Loucy (cell line): Measurements from ENCODE around the gene ZCWPW1.
"Not testable (repeated sequence)": the region's sequence is repeated elsewhere in the genome, so short reads cannot be mapped to it uniquely, and the experiment has no call there.

ENCODE experiments used
- H2AFZ ChIP-seq: fragments of 200-600 bp; sonication (generic); 2 replicates; pipeline ENCODE4 v1.6.0; 2016; ENCODE audit warnings: antibody characterized with exemption, mild to moderate bottlenecking, low read length, moderate library complexity
- H3F3A ChIP-seq: fragments of 200-600 bp; 2 replicates; pipeline ENCODE4 v1.6.0; 2016; ENCODE audit warnings: antibody characterized with exemption, low read depth, mild to moderate bottlenecking
- H3K27me3 ChIP-seq: fragments of 200-600 bp; sonication (generic); 2 replicates; pipeline ENCODE4 v1.6.1; 2014; ENCODE audit warnings: low read length, mild to moderate bottlenecking; ENCODE audit not compliant: insufficient read depth, poor library complexity, severe bottlenecking
- H3K36me3 ChIP-seq: fragments of 200-600 bp; sonication (generic); 2 replicates; pipeline ENCODE4 v1.6.1; 2016; ENCODE audit warnings: low read length; ENCODE audit not compliant: insufficient read depth
- H3K4me1 ChIP-seq: fragments of 200-600 bp; sonication (generic); 2 replicates; pipeline ENCODE4 v1.5.1; 2014; ENCODE audit warnings: low read length, mild to moderate bottlenecking; ENCODE audit not compliant: insufficient read depth, poor library complexity, severe bottlenecking
- H3K4me2 ChIP-seq: fragments of 200-600 bp; sonication (generic); 2 replicates; pipeline ENCODE4 v1.6.0; 2014; ENCODE audit warnings: antibody characterized with exemption, low read length, low read depth, mild to moderate bottlenecking; ENCODE audit not compliant: poor library complexity, severe bottlenecking
- H3K4me3 ChIP-seq: fragments of 200-600 bp; sonication (generic); 2 replicates; pipeline ENCODE4 v1.5.1; 2014; ENCODE audit warnings: low read length, mild to moderate bottlenecking, mixed read lengths; ENCODE audit not compliant: poor library complexity, severe bottlenecking
- H3K79me2 ChIP-seq: fragments of 200-600 bp; sonication (generic); 2 replicates; pipeline ENCODE4 v1.6.1; 2014; ENCODE audit warnings: low read length; ENCODE audit not compliant: insufficient read depth
- H3K9ac ChIP-seq: fragments of 200-600 bp; sonication (generic); 2 replicates; pipeline ENCODE4 v1.6.0; 2014; ENCODE audit warnings: mild to moderate bottlenecking, low read depth, low read length, moderate library complexity; ENCODE audit not compliant: poor library complexity, severe bottlenecking
- H3K9me2 ChIP-seq: fragments of 200-600 bp; sonication (generic); replicated peaks from 2 replicates; pipeline ENCODE4 v1.6.1; 2016; ENCODE audit warnings: low read depth, low read length, mixed read lengths
- H3K9me3 ChIP-seq: fragments of 200-600 bp; sonication (generic); 2 replicates; pipeline ENCODE4 v1.6.1; 2014; ENCODE audit warnings: mild to moderate bottlenecking, antibody characterized with exemption, low read length, low read depth; ENCODE audit not compliant: insufficient read depth
- H4K20me1 ChIP-seq: fragments of 200-600 bp; sonication (generic); 2 replicates; pipeline ENCODE4 v1.6.0; 2014; ENCODE audit warnings: antibody characterized with exemption, low read length, mild to moderate bottlenecking; ENCODE audit not compliant: insufficient read depth, poor library complexity, severe bottlenecking
- EZH2phosphoT487 ChIP-seq: fragments of 200-600 bp; IDR thresholded peaks from 2 replicates; pipeline ENCODE4 v1.6.1; 2018; ENCODE audit warnings: antibody characterized with exemption, mild to moderate bottlenecking, moderate library complexity, borderline replicate concordance
- TF ChIP-seq, protein P1 (sequence below): fragments of 200-600 bp; sonication (generic); conservative IDR thresholded peaks from 2 replicates; pipeline ENCODE4 v1.5.1; 2014; ENCODE audit warnings: mild to moderate bottlenecking, antibody characterized with exemption, low read length

The ZCWPW1 gene

GRCh38 chr7:100455206-100455605 lies 26.7 kb upstream of the ZCWPW1 start:
- no peak overlapping the region; the same call in 1 of the 2 replicates for H2AFZ ChIP-seq

GRCh38 chr7:100453854-100454253 lies 25.4 kb upstream of the ZCWPW1 start:
- not testable (repeated sequence) for H3K9me2 ChIP-seq

More at GRCh38 chr7:100455206-100455605, 26.7 kb upstream of the ZCWPW1 start:
- Histone ChIP-seq H3K9ac (peak overlapping the region; percentile 56), H3K4me1 (peaks cover 21% of the 10 kb centered on the region), H3K9me3 (no peaks in the 10 kb centered on the region), H3F3A (no peaks in the 10 kb centered on the region), H3K27me3 (no peaks in the 10 kb centered on the region), H3K9me2 (no peaks in the 10 kb centered on the region), H3K4me2 (peak overlapping the region; percentile 58), H3K4me3 (no peak overlapping the region), H3K36me3 (no peaks in the 10 kb centered on the region), H4K20me1 (no peaks in the 10 kb centered on the region), H3K79me2 (no peaks in the 10 kb centered on the region)
- no peak for TF ChIP-seq EZH2phosphoT487
- TF ChIP-seq, protein P1, sequence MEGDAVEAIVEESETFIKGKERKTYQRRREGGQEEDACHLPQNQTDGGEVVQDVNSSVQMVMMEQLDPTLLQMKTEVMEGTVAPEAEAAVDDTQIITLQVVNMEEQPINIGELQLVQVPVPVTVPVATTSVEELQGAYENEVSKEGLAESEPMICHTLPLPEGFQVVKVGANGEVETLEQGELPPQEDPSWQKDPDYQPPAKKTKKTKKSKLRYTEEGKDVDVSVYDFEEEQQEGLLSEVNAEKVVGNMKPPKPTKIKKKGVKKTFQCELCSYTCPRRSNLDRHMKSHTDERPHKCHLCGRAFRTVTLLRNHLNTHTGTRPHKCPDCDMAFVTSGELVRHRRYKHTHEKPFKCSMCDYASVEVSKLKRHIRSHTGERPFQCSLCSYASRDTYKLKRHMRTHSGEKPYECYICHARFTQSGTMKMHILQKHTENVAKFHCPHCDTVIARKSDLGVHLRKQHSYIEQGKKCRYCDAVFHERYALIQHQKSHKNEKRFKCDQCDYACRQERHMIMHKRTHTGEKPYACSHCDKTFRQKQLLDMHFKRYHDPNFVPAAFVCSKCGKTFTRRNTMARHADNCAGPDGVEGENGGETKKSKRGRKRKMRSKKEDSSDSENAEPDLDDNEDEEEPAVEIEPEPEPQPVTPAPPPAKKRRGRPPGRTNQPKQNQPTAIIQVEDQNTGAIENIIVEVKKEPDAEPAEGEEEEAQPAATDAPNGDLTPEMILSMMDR: no peak

DNA sequence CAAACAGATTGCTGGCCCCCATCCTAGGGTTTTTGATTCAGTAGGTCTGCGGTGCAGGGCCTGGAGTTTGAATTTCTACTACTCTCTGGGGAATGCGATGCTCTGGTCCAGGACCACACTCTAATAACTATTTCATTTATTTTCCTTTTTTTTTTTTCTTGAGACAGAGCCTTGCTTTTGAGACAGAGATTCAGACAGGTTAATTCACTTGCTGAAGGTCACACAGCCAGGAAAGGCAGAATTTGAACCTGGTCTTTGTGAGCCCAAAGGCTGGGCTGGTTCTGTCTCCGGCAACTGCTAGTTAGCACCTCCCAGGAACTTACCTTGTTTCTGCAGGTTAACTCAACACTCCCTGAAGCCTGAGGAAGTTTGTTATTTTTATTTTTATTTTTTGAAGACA lies 24.0 kb upstream of the ZCWPW1 start:
- Histone ChIP-seq H3K9ac (no peak overlapping the region), H3K27me3 (no peaks in the 10 kb centered on the region), H3K9me3 (no peaks in the 10 kb centered on the region), H2AFZ (no peak overlapping the region), H3K4me2 (no peak overlapping the region), H3K79me2 (no peaks in the 10 kb centered on the region), H4K20me1 (no peaks in the 10 kb centered on the region), H3K9me2 (no peaks in the 10 kb centered on the region), H3F3A (no peaks in the 10 kb centered on the region), H3K4me3 (no peak overlapping the region), H3K36me3 (no peaks in the 10 kb centered on the region), H3K4me1 (peaks cover 21% of the 10 kb centered on the region)
- TF ChIP-seq EZH2phosphoT487: no peak
- TF ChIP-seq, protein P1: no peak

More at GRCh38 chr7:100453854-100454253, 25.4 kb upstream of the ZCWPW1 start:
- H4K20me1 ChIP-seq, H3K79me2 ChIP-seq, H2AFZ ChIP-seq, H3K4me3 ChIP-seq, H3K27me3 ChIP-seq, H3K9me3 ChIP-seq, H3F3A ChIP-seq, H3K36me3 ChIP-seq: not testable (repeated sequence)
- Histone ChIP-seq H3K9ac (peak overlapping the region; percentile 56), H3K4me1 (peaks cover 21% of the 10 kb centered on the region), H3K4me2 (peak overlapping the region; percentile 58)

GRCh38 chr7:100449190-100449795 lies 20.8 kb upstream of the ZCWPW1 start:
- no peak for TF ChIP-seq EZH2phosphoT487
- TF ChIP-seq, protein P1: no peak

GRCh38 chr7:100447363-100447762 lies 18.9 kb upstream of the ZCWPW1 start:
- H3F3A ChIP-seq, H3K9me2 ChIP-seq, H3K9ac ChIP-seq, H2AFZ ChIP-seq, H4K20me1 ChIP-seq, H3K4me3 ChIP-seq, H3K27me3 ChIP-seq, H3K4me2 ChIP-seq, H3K36me3 ChIP-seq, H3K79me2 ChIP-seq, H3K9me3 ChIP-seq: not testable (repeated sequence)
- H3K4me1 ChIP-seq: peaks cover 12% of the 10 kb centered on the region

More at GRCh38 chr7:100449190-100449795, 20.8 kb upstream of the ZCWPW1 start:
- Histone ChIP-seq H3K4me3 (no peak overlapping the region), H3K4me2 (no peak overlapping the region), H3K9ac (no peak overlapping the region), H3K4me1 (peaks cover 18% of the 10 kb centered on the region), H3K36me3 (no peaks in the 10 kb centered on the region), H4K20me1 (no peaks in the 10 kb centered on the region), H3K9me2 (no peaks in the 10 kb centered on the region), H2AFZ (no peak overlapping the region), H3F3A (no peaks in the 10 kb centered on the region), H3K79me2 (no peaks in the 10 kb centered on the region), H3K27me3 (no peaks in the 10 kb centered on the region), H3K9me3 (no peaks in the 10 kb centered on the region)
